Fibroblast of the conjunctiva (primary cell): Measurements from ENCODE around the gene YY1.
"Not testable (repeated sequence)": the region's sequence is repeated elsewhere in the genome, so short reads cannot be mapped to it uniquely, and the experiment has no call there.

Experiments used
- DNase-seq: peaks from one replicate; pipeline ENCODE4 v3.0.0-alpha.2; 2010; ENCODE audit warnings: low read depth

YY1 gene

GRCh38 chr14:100213956-100214769 is 24.8 kb upstream of the YY1 start:
- DNase-seq: peak; percentile 34

GRCh38 chr14:100214770-100215083 is 24.2 kb upstream of the YY1 start:
- no peak for DNase-seq

GRCh38 chr14:100215330-100215885 is 23.5 kb upstream of the YY1 start:
- DNase-seq: no peak

- no peak for DNase-seq
Observed at GRCh38 chr14:100219126-100219785, 19.7 kb upstream of the YY1 start.

- no peak for DNase-seq
Observed at GRCh38 chr14:100221533-100222223, 17.3 kb upstream of the YY1 start.

- no peak for DNase-seq
Observed at GRCh38 chr14:100222224-100223093, 16.5 kb upstream of the YY1 start.

- DNase-seq: no peak
Observed at GRCh38 chr14:100223332-100224201, 15.4 kb upstream of the YY1 start.

GRCh38 chr14:100224229-100224866 is 14.6 kb upstream of the YY1 start:
- no peak for DNase-seq

GRCh38 chr14:100225169-100225568 is 13.8 kb upstream of the YY1 start:
- no peak for DNase-seq

GRCh38 chr14:100230361-100230760 is 8.6 kb upstream of the YY1 start:
- no peak for DNase-seq

- no peak for DNase-seq
Observed at GRCh38 chr14:100234511-100234910, 4.4 kb upstream of the YY1 start.

- DNase-seq: not testable (repeated sequence)
Observed at GRCh38 chr14:100236271-100236818, 2.6 kb upstream of the YY1 start.

- DNase-seq: no peak
Observed at GRCh38 chr14:100236881-100237280, 2.1 kb upstream of the YY1 start.

- no peak for DNase-seq
Observed at GRCh38 chr14:100237735-100238418, 1.1 kb upstream of the YY1 start.

GRCh38 chr14:100239211-100239839 is 381 bp downstream of the YY1 start:
- DNase-seq: no peak

GRCh38 chr14:100239840-100240667 is 1.1 kb downstream of the YY1 start:
- DNase-seq: peak; percentile 82

GRCh38 chr14:100240668-100241032 is 1.7 kb downstream of the YY1 start:
- DNase-seq: no peak

- no peak for DNase-seq
Observed at GRCh38 chr14:100241279-100241678, 2.3 kb downstream of the YY1 start.
